GM12874 (cell line): ENCODE measurements around the gene SERPINA10.

ENCODE experiments used
- TF ChIP-seq, protein P1 (sequence below): IDR thresholded peaks from 2 replicates; pipeline ENCODE4 v1.5.1; 2011; ENCODE audit warnings: low read depth, mild to moderate bottlenecking, control low read depth, low read length, moderate library complexity; ENCODE audit not compliant: insufficient read depth

SERPINA10 gene

GRCh38 chr14:94304243-94304642 lies 11.2 kb upstream of the SERPINA10 start:
- TF ChIP-seq, protein P1, sequence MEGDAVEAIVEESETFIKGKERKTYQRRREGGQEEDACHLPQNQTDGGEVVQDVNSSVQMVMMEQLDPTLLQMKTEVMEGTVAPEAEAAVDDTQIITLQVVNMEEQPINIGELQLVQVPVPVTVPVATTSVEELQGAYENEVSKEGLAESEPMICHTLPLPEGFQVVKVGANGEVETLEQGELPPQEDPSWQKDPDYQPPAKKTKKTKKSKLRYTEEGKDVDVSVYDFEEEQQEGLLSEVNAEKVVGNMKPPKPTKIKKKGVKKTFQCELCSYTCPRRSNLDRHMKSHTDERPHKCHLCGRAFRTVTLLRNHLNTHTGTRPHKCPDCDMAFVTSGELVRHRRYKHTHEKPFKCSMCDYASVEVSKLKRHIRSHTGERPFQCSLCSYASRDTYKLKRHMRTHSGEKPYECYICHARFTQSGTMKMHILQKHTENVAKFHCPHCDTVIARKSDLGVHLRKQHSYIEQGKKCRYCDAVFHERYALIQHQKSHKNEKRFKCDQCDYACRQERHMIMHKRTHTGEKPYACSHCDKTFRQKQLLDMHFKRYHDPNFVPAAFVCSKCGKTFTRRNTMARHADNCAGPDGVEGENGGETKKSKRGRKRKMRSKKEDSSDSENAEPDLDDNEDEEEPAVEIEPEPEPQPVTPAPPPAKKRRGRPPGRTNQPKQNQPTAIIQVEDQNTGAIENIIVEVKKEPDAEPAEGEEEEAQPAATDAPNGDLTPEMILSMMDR = no peak

DNA sequence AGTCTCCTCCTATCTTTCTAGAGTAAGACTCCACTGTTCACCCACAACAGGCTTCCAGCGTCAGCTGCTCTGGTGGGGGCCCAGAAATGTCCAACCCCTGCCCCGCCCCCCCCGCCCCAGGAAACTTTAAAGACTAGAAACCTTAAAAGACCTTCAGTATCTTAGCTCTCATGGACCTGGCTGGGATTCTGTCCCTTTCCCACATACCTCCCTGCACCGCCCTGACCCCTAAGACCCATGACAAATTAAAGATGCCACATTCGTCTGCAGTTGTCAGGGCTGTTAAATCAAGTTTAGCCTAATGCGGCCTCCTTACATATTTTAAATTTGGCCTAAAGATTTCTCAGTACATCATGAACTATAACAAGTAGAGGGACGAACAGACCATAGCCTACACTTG lies 10.0 kb upstream of the SERPINA10 start:
- TF ChIP-seq, protein P1 = no peak

GRCh38 chr14:94298130-94298529 lies 5.1 kb upstream of the SERPINA10 start:
- TF ChIP-seq, protein P1 = no peak

- TF ChIP-seq, protein P1 = no peak
These were observed 2.5 kb upstream of the SERPINA10 start for GRCh38 chr14:94295360-94296180.

DNA sequence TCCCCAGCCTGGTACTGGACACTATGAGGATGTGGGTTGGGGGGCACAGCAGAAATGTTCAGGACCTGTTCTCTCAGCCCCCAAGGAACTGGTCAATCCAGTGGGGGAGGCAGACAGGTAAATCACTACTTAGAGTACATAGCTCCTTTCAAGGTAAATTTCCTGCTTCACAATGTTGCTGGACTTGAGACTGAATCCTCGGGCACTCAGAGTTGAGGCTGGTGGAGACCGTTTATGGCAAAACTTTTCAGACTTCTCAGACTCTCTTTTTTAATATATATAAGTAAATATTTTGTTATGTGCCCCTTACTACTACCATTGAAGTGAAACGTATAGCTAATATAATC lies 483 bp upstream of the SERPINA10 start:
- TF ChIP-seq, protein P1 = no peak

GRCh38 chr14:94292526-94292871 lies 569 bp downstream of the SERPINA10 start:
- TF ChIP-seq, protein P1 = no peak

DNA sequence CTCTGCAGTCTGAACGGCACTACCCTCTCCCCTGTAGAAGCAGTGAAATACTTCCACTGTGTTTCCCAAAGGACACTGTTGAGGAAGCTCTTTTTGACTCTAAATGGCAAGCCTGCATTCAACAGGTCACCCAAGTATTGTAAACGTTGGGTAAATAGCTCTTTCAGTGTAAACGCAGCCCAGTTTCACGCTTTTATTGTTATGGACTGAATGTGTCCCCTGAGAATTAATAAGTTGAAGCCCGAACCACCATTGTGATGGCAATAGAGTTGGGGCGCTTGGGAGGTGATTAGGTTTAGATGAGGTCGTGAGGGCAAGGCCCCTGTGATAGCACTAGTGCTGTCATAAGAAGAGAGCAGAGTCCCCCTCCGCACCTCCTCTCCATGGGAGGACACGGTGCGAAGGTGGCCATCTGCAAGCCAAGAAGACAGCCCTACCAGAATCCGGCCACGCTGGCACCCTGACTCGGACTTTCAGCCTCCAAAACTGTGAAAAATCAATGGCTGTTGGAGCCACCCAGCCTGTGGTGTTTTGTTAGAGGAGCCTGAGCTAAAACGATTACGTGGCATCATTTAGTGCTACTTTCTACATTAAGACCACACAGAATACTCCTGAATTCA lies 1.1 kb downstream of the SERPINA10 start:
- TF ChIP-seq, protein P1 = no peak
